Measurements from ENCODE around the gene ZBED3. TPM values are rescaled to one million over a fixed set of nuclear protein-coding genes. Genes with fewer than 3 reads are reported as not detected.
A peak's percentile ranks its signal among the peaks of the same experiment; 100 is the strongest.

Gene ZBED3
- 6.8 TPM for total RNA-seq (2021; ENCODE audit: unreplicated experiment)
- 3.1 TPM for polyA plus RNA-seq (2012; ENCODE audit: insufficient read length)
- Bru-seq, nascent RNA = percentile 61 among the genes with signal in this experiment
- percentile 67 among the genes with signal in this experiment for BruChase-seq, experiment 1, labeled RNA remaining after a 2-hour chase
- BruChase-seq, experiment 2, labeled RNA remaining after a 6-hour chase = percentile 75 among the genes with signal in this experiment
- long read RNA-seq, full-length matches to known transcripts = 10 of 15 reads
- long read RNA-seq, partial matches to known transcripts = 1 of 15 reads
- long read RNA-seq, other reads (novel, unspliced or antisense) = 4 of 15 reads

GRCh38 chr5:77086689-77087483, at the start of gene ZBED3:
TSS of gene ZBED3 (minus strand) at chr5:77087285. CDS start at chr5:77077878, 9,407 bp downstream.
- Histone ChIP-seq H3K4me3 (ENCODE audit: low read depth in 2 of 2, low read length in 2 of 2) (peak within 1 kb of the TSS; percentile 79 to 84), H3K27ac (ENCODE audit: low read length) (peak within 1 kb of the TSS; percentile 94), H3K4me1 (ENCODE audit: control insufficient read depth, insufficient read depth, low read length) (peaks cover 14% of the 10 kb centered on the region), H3K36me3 (ENCODE audit: control insufficient read depth, insufficient read depth, low read length) (peaks cover 2% of the 10 kb centered on the region; the same call in 1 of the 2 replicates), H3K27me3 (ENCODE audit: control insufficient read depth, insufficient read depth, low read length) (no peaks in the 10 kb centered on the region), H3K9me3 (ENCODE audit: control insufficient read depth, insufficient read depth, low read depth, low read length) (no peaks in the 10 kb centered on the region)
- ChIA-PET CTCF (interaction anchor here (0.6 kb wide), 1 partner anchor 42 kb away, joined by 7 read pairs; no protein-coding TSS in a partner anchor), POLR2A (interaction anchor here (0.6 to 0.7 kb wide), 3 partner anchors 80 to 720 kb away, joined by 3 to 4 read pairs (median 3); no protein-coding TSS in a partner anchor)
- no peak for TF ChIP-seq REST (IDR thresholded peaks at IDR 0.05; ENCODE audit: insufficient read depth in 1 of 2, low read depth in 2 of 2, low read length in 1 of 2)
- TF ChIP-seq SIN3A (IDR thresholded peaks at IDR 0.05; ENCODE audit: borderline replicate concordance, insufficient read depth, low read depth, low read length) = peak; percentile 62; the same call in 1 of the 2 replicates
- TF ChIP-seq CTCF (IDR thresholded peaks at IDR 0.05) = peak; percentile 66
- TF ChIP-seq TCF7L2 (IDR thresholded peaks at IDR 0.05; ENCODE audit: low read depth, low read length) = no peak
- ATAC-seq = peak; percentile 94
- no TSS peak for BruUV-seq (replicated peaks)
- DNase-seq (ENCODE audit: low read depth, low spot score) = peak; percentile 67
- intact Hi-C loops (cut with micrococcal nuclease; ENCODE audit: unreplicated experiment) = no loop called here
- in situ Hi-C loops (cut with HindIII; ENCODE audit: low pct_unique_long_range_greater_than_20kb, low sequenced_read_pairs) = no loop called here

- intact Hi-C loops (cut with micrococcal nuclease; ENCODE audit: unreplicated experiment) = no loop called here
- no peaks in the 10 kb centered on the region for H3K9me3 ChIP-seq (ENCODE audit: control insufficient read depth, insufficient read depth, low read depth, low read length)
- in situ Hi-C loops (cut with HindIII; ENCODE audit: low pct_unique_long_range_greater_than_20kb, low sequenced_read_pairs) = no loop called here
- ChIA-PET POLR2A (interaction anchor here (0.6 kb wide), 1 partner anchor 11 kb away, joined by 9 read pairs; no protein-coding TSS in a partner anchor), CTCF (no interaction called here)
- ATAC-seq (peak; percentile 99), DNase-seq (ENCODE audit: low read depth, low spot score) (peak; percentile 92)
- TF ChIP-seq CTCF (IDR thresholded peaks at IDR 0.05) (no peak), REST (IDR thresholded peaks at IDR 0.05; ENCODE audit: insufficient read depth in 1 of 2, low read depth in 2 of 2, low read length in 1 of 2) (no peak), SIN3A (IDR thresholded peaks at IDR 0.05; ENCODE audit: borderline replicate concordance, insufficient read depth, low read depth, low read length) (no peak), TCF7L2 (IDR thresholded peaks at IDR 0.05; ENCODE audit: low read depth, low read length) (no peak), POLR2AphosphoS5 (IDR thresholded peaks at IDR 0.05; ENCODE audit: low read depth, low read length) (no peak)
- H3K4me1 ChIP-seq (ENCODE audit: control insufficient read depth, insufficient read depth, low read length) = 0 out of 2 replicates have a peak, but pooled peaks cover 3% of the 10 kb centered on the region
- BruUV-seq (replicated peaks) = no TSS peak
- H3K27me3 ChIP-seq (ENCODE audit: control insufficient read depth, insufficient read depth, low read length) = no peaks in the 10 kb centered on the region
- H3K36me3 ChIP-seq (ENCODE audit: control insufficient read depth, insufficient read depth, low read length) = no peaks in the 10 kb centered on the region
- H3K27ac ChIP-seq (ENCODE audit: low read length) = no peak overlapping the region
- H3K4me3 ChIP-seq (ENCODE audit: low read depth in 2 of 2, low read length in 2 of 2) = no peak overlapping the region
These were observed 46.1 kb upstream of the ZBED3 start for GRCh38 chr5:77133061-77133758.

Data from Panc1 (cell line).